Measurements from ENCODE around the gene PRRC2B. TPM values are rescaled to one million over a fixed set of nuclear protein-coding genes. Genes with fewer than 3 reads are reported as not detected.
"Not testable (repeated sequence)": the region's sequence is repeated elsewhere in the genome, so short reads cannot be mapped to it uniquely, and the experiment has no call there.

PRRC2B gene
- total RNA-seq, 1 donor from 2014 or later, result 47.2 TPM

DNA sequence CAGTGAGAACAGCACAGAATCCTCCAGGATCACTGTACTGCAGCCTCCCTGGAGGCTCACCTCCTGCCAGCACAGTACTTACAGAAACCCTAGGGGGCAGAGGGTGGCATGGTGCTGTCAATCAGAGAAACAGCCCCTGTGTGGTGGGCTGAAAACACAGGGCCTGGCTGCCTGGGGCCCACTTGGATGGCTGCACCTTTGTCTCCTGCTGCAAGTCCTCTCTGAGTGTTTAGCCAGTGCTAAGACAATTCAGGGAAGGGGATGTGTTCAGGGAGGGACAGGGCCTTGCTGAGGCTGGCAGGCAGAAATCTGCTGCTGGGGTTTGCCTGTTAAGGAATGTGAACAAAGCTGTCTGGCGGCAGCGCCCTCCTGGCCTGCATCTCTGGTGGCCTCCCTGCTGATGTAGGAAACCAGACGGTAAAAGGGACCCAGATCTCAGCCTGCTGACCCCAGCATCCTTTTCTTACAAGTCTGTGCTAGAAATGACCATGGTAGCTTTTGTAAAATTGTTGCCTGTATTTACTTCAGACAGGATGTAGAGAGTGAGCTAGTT is 39.5 kb downstream of the PRRC2B start:
- no peak for DNase-seq (ENCODE audit: low read depth, low spot score)

DNA sequence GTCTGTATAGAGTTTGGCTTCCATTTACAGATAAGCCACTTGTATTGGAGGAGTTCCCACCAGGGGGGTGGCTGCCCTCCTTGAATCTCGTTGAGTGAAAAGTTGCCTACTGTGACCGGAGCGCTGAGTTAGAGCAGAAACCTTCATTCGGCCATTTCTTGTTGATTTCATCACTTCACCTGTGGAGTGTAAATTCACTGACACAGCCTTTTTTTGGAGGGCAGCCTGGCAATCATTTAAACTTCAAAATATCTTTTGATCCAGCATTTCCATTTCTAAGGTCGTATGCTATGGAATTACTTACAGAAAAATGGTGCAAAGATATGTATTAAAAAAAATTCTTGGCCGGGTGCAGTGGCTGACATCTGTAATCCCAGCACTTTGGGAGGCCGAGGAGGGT is 40.8 kb downstream of the PRRC2B start:
- DNase-seq (ENCODE audit: low read depth, low spot score), result no peak

DNA sequence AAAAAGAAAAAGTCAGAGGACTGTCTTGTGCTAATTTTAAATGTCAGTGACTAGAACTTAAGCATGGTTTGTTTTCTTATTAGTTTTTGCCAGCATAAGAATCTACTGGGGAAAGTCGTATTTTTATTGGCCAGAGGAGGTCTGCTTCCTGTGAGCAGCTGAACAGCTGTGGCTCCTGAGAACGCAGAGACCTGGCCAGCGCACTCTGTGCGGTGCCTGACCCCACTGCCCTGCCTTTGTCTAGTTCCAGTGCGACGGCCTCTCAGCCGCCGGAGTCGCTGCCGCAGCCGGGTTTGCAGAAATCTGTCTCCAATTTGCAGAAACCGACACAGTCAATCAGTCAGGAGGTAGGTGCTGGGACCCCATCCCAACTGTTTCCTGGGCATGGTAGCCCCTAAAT is 42.5 kb downstream of the PRRC2B start:
- DNase-seq (ENCODE audit: low read depth, low spot score), result peak; percentile 50

- DNase-seq (ENCODE audit: low read depth, low spot score), result no peak
Observed at GRCh38 chr9:131436865-131437271, 43.0 kb downstream of the PRRC2B start.

DNA sequence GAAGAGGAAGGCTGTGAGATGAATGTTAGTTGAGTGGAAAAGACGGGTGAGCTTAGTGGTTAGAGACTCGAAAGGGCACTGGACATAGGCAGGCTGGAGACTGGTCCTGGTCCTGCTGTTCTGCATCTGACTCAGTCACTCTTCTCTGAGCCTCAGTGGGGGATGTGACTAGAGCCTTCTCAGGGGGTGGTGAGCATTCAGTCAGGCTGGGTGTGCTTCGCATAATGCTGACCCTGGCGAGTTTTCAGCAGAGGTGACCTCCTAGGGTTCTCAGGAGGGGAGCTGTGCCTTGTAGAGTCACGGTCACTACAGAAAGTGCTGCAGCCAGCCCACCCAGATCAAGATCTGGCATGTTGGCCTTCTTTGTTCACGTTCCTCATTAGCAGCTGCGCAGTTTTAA is 44.3 kb downstream of the PRRC2B start:
- DNase-seq (ENCODE audit: low read depth, low spot score), result no peak

- DNase-seq (ENCODE audit: low read depth, low spot score), result no peak
Observed at GRCh38 chr9:131439224-131439623, 45.3 kb downstream of the PRRC2B start.

DNA sequence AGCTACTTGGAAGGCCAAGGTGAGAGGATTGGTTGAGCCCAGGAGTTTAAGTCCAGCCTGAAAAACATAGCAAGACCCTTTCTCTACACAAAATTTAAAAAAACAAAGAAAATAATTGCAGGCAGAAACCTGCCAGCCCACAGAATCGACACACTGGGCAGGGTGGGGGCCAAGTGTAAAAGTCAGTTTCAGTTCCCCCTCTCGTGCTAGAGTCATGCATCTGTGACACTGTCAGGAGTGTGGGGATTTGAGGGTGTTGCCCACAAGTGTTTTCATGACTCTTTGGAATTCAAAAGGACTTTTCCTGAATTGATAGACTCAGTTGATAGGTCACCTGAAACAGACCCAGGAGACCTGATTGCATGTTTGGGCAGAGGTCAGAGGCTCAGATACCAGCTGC is 47.6 kb downstream of the PRRC2B start:
- no peak for DNase-seq (ENCODE audit: low read depth, low spot score)

- no peak for DNase-seq (ENCODE audit: low read depth, low spot score)
Observed at GRCh38 chr9:131442351-131442750, 48.5 kb downstream of the PRRC2B start.

GRCh38 chr9:131443648-131444047 is 49.8 kb downstream of the PRRC2B start:
- no peak for DNase-seq (ENCODE audit: low read depth, low spot score)

DNA sequence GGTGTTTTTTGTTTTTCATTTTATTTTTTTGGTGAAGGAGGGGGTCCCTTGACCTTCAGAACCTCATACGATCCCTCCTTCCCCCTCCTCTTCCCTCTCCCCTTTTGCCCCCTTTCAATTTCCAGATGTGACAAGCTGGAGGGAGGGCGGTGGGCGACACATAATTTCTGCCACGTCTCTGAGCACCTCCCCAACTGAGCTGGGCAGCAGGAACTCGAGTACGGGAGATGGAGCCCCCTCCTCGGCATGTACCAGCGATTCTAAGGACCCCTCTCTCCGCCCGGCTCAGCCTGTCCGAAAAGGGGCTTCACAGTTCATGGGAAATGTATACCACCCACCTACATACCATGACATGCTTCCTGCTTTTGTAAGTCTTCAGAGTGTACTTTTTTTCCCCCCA is 52.4 kb downstream of the PRRC2B start:
- no peak for DNase-seq (ENCODE audit: low read depth, low spot score)

DNA sequence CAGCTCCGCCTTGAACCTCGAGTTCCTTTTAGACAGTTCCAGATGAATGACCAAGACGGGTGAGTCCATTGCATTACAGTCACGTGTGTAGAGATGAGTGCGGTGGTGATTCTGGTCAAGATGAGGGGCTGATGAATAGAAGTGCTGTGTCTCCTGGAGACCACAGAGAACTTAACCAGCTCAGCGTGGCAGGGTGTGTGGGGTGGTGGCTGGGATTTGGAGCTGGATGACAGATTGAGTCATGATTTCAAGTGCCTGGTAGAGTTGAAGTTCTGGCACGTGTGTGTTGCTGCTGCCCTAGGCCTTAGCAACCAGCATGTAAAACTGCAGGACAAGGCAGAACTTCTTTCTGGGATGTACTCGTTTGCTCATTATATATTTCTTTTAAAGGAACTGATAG is 53.3 kb downstream of the PRRC2B start:
- DNase-seq (ENCODE audit: low read depth, low spot score), result no peak

- no peak for DNase-seq (ENCODE audit: low read depth, low spot score)
Observed at GRCh38 chr9:131447600-131447999, 53.7 kb downstream of the PRRC2B start.

- no peak for DNase-seq (ENCODE audit: low read depth, low spot score)
Observed at GRCh38 chr9:131448818-131449217, 54.9 kb downstream of the PRRC2B start.

GRCh38 chr9:131449276-131449675 is 55.4 kb downstream of the PRRC2B start:
- DNase-seq (ENCODE audit: low read depth, low spot score), result no peak

DNA sequence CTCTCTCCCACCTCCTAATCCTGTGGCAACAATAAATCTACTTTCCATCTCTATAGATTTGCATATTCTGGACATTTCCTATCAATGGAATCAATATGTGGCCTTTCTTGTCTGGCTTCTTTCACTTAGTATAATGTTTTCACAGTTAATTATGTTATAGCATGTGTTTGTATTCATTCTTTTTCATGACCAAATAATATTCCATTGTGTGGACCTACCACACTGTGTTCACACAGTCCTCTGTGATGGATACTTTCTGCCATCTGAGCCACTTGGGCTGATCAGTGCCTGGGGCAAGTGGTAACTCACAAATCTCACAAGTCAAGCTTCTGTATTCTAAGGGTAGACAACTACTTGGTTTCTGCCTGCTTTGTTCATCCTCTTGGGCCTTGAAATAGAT is 60.1 kb downstream of the PRRC2B start:
- DNase-seq (ENCODE audit: low read depth, low spot score), result no peak

GRCh38 chr9:131455655-131456054 is 61.8 kb downstream of the PRRC2B start:
- not testable (repeated sequence) for DNase-seq (ENCODE audit: low read depth, low spot score)

DNA sequence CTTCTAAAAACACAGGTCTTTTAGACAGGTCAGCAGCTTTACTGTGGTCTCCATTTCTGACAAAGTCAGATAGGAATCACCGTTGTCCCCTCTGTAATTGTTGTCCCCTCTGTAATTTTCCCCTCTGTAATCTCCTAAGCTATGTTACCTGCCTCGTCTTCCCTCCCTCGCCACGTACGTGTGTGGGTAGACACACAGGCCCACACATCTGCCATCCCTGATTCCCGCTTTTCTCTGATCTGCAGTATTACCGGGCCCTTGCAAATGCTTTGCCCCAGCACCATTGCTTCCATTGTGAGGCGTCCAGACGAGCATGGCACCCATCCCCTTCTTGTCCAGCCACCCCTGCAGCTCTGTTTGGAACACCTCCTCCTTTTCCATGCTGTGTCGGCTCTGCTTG is 63.9 kb downstream of the PRRC2B start:
- DNase-seq (ENCODE audit: low read depth, low spot score), result no peak

- DNase-seq (ENCODE audit: low read depth, low spot score), result no peak
Observed at GRCh38 chr9:131459056-131459455, 65.2 kb downstream of the PRRC2B start.

DNA sequence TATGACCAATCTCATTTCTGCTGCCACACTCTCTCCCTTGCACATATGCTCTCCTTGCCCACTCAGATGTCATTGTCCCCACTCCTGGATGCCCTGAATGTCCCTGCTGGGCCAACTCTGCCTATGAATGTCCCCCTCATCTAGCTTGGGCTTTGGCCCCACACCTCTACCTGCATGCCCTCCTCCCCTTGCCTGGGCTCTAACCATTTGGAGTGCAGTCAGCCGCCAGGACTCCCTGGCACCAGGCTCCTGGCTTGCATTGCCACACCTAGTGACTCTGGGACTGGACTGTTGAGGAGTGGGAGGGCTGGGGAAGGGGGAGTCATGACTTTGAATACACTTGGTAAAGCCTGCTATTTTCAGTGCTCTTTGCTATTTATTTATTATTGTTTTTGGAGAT is 67.3 kb downstream of the PRRC2B start:
- DNase-seq (ENCODE audit: low read depth, low spot score), result no peak

- no peak for DNase-seq (ENCODE audit: low read depth, low spot score)
Observed at GRCh38 chr9:131464354-131465000, 70.6 kb downstream of the PRRC2B start.

GRCh38 chr9:131465401-131465800 is 71.5 kb downstream of the PRRC2B start:
- no peak for DNase-seq (ENCODE audit: low read depth, low spot score)

GRCh38 chr9:131467214-131467935 is 73.5 kb downstream of the PRRC2B start:
- no peak for DNase-seq (ENCODE audit: low read depth, low spot score)

DNA sequence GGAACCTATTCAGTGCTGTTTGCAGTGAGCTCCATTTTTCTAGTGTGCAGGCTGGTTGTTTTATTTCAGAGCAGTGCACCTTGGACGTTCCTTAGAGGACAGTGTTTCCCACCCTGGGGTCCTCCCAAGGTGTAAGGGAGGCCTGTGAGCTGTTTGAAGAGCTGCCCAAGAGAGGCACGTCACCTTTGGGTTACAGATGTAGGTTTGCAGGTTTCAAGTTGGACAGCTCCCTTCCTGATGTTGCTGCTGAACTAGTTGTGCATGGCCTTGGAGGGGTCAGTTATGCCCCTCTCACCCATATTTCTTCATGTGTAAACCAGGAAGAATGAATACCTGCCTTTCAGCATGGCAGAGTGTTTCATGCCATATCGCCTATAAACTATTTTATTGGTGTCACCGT is 74.1 kb downstream of the PRRC2B start:
- no peak for DNase-seq (ENCODE audit: low read depth, low spot score)

Measured in pulmonary artery endothelial cell (primary cell).